HG03097 (cell line): ENCODE data around the gene FAM185A.
"Not testable (repeated sequence)": the region's sequence is repeated elsewhere in the genome, so short reads cannot be mapped to it uniquely, and the experiment has no call there.

Experiments
- ATAC-seq: cut with Tn5 transposase; IDR thresholded peaks from one replicate; pipeline ENCODE4 v1.9.1; 2021; ENCODE audit not compliant: unreplicated experiment, low FRiP score

The FAM185A gene

DNA sequence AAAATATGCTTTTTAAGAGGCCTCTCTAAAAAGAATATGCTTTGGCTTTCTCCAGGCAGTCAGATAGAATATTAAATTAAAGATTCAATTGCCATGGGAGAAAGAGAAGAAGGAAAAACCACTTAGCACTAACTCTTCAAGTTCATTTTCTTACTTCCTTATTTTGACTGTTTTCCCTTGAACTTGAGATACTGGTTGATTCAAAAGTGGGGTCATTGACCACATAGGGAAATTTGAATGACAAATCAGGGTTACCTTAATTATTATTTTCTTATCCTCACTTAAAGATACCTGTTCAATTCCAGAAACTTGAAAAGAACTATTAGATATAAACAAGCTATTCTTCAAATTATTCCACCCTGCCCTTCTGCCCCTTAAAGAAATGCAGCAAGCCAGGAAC lies 27.4 kb downstream of the FAM185A start:
- not testable (repeated sequence) for ATAC-seq

DNA sequence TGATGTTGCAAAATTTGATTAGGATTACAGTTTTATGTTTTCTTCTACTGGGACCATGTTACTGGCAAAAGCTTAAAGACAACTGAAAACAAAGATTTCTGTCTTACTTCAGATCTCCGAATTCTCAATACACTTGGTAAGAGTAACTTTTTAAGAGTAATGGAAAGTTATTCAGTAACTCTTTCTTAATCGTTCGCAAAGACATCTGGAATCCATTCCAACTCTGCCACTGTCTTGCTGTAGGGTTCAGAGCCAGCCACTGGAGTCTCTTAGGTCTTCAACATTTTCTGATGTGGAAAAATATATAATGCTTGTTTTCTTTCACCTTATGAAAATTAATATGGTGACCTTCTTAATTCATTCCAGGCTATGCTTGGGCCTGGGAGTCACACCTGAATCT lies 29.9 kb downstream of the FAM185A start:
- ATAC-seq = not testable (repeated sequence)

DNA sequence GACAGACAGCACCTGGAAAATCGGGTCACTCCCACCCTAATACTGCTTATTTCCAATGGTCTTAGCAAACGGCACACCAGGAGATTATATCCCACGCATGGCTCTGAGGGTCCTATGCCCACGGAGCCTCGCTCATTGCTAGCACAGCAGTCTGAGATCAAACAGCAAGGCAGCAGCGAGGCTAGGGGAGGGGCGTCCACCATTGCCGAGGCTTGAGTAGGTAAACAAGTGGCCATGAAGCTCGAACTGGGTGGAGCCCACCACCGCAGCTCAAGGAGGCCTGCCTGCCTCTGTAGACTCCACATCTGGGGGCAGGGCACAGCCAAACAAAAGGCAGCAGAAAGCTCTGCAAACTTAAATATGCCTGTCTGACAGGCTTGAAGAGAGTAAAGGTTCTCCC lies 32.1 kb downstream of the FAM185A start:
- not testable (repeated sequence) for ATAC-seq

DNA sequence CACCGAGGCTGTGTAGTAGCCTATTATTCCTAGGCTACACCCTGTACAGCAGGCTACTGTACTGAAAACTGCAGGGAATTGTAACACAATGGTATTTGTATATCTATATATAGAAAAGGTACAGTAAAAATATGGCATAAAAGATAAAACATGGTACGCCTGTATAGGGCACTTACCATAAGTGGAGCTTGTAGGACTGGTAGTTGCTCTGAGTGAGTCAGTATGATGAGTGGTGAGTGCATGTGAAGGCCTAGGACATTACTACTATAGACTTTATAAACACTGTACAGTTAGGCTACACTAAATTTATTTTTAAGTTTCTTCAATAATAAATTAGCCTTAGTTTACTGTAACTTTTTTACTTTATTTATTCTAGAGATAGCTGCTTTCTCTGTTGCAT lies 40.0 kb downstream of the FAM185A start:
- not testable (repeated sequence) for ATAC-seq

DNA sequence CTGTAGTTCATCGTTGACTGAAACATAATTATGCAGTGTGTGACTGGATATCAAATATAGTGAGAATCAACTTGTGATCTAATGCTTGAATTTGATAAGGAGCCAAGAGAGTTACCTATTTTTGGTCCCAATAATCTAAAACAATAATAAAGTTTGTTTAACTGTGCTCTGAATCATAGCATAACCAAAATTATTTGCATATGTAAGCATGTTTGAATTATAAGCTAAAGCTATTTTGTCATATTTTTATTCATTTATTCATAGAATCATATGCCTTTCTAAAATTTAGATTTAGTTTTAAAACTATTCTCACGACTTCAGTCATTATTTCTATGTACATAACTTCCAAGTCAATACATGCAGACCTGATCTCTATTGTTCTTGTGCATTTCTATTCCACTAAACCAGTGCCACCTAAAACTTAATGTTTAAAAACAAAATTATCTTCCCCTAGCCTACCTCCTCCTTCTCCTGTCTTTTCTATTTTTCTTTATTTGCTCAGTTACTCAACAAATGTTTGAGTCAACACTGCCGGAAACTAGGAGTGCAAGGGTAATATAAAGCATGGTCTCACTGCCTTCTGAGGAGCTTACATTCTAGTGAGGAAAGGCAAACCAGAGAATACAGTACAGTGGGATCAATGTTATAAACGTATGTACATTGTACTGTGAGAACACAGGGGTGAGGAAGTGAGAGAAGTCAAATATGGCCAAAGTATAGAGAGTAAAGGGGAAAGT lies 41.7 kb downstream of the FAM185A start:
- not testable (repeated sequence) for ATAC-seq

DNA sequence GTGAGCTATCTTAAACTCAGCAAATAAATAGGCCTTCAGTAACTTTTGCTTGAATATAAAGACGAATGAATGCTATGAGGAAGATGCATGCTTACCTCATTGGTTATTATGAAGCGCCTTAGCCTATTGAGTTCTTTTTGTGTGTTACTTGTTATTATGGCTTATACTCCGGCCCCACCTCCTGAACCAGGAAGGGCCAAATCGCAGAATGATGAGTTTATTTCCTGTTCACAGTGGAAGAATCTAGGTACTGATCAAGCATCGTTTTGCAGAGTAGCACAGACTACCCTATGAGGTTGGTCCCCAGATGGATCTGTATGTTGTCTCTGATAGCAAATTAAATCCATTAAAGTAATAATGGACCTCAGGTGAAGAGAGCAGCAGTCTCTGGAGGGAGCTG lies 42.6 kb downstream of the FAM185A start:
- not testable (repeated sequence) for ATAC-seq

DNA sequence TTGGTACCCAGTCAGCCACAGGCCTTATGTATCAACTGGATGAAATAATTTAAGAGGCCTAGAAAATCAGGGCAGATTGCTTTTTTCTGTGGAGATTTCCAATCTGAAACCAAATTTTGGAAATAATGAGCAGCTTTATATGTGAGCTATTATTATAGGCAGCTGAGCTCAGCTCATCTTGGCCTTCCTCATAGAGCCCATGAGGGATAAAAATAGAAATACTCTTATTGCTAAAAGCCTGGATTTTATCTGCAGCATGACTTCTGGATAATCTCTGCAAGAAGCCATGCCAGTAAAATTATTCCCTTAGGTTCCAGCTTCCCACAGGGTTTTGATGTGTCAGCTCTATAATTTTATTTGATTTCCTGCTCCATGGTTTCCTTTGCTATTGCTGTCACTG lies 43.0 kb downstream of the FAM185A start:
- not testable (repeated sequence) for ATAC-seq

DNA sequence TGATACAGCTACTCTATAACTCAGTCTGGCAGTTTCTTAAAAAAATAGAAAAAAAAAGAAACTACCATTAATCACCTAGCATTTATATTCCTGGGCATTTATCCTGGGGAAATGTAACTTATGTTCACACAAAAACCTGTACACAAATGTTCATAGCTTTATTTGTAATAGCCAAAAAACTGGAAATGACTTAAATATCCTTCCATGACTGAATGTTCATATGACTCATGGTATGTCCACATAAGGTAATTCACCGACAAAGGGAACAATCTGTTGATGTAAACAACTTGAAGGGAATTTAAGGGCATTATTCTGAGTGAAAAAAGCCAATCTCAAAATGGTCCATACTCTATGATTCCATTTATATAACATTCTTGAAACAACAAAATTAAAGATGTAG lies 45.8 kb downstream of the FAM185A start:
- ATAC-seq = not testable (repeated sequence)

DNA sequence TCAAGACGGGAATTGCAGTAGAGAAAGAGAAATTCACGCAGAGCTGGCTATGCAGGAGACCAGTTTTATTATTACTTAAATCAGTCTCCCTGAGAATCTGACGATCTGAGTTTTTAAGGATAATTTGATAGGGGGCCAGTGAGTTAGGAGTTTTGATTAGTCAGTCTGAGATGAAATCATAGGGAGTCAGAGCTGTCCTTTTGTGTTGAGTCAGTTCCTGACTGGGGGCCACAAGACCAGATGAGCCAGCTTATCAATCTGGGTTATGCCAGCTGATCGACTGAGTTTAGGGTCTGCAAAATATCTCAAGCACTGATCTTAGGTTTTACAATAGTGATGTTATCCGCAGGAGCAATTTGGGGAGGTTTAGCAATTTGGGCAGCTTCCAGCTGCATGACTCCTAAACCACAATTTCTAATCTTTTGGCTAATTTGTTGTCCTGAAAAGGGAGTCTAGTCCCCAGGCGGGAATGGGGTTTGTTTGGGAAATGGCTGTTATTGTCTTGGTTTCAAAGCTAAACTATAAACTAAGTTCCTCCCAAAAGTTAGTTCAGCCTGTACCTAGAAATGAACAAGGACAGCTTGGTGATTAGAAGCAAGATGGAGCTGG lies 47.3 kb downstream of the FAM185A start:
- not testable (repeated sequence) for ATAC-seq

DNA sequence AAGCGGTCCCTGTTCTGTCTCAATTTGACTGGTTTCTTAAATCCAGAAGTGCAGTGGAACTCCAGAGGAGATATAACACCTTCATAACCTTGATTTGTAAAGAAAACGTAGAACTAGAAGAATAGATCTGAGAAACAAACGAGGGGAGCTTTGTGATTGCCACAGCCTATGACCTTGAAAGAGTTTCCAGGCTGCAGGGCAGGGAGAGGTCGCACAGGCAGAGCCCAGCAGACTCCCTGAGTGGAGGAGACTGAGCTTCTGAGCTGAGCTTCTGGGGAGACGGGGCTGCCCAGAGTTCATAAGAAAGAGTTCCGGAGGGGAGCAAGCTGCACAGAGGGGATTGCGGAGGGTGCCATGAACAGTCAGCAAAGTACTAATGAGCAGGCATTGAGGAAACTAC lies 57.8 kb downstream of the FAM185A start:
- no peak for ATAC-seq

DNA sequence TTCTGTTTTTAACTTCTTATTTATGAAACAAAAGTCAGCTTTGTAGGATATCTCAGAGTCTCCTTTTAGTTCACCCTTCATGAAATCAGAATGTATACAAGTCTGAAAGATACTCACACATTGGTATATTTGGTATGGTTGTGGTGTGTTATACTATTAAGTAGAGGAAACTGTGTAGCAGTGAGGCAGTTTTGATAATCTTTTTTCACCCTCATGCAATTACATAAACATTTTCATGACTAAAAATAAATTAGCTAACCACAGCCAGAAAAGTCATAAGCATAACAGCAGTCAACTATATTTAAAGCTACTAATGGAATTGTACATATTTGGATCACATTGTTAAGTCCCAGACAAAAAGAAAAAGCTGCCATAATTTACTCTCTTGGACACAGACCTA lies 62.1 kb downstream of the FAM185A start:
- ATAC-seq = no peak

DNA sequence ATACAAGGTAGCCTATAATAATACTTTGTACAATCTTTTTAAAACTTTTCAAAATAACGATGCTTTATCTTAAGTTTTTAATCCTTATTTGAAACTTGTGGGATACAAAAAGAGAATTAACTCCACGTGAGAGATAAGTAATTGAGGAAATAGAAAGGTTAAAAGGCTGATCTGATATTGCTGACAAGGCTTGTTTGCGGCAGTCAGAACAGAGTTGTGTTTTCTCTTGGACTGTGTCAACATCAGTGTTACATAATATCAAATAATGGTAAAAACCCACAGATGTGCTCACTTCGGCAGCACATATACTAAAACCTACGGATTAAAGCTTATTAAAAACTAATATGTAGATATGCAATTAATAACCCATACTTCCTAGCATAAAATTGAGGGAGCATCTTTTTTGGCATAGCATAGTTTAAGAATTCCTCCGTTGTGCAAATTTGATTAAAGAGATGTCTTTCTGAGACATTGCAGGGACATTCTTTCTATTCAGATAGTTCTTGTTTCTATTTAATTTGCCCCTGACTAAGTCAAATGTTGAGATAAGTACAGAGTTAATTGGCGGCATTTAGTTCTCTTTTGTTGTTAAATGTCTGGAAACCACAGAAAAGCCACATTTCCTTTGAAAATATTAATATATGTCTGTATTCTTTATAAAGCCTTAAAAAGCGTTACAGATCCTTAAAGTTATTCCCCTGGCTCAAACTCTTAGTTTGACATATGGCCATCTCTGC lies 63.3 kb downstream of the FAM185A start:
- ATAC-seq = no peak

DNA sequence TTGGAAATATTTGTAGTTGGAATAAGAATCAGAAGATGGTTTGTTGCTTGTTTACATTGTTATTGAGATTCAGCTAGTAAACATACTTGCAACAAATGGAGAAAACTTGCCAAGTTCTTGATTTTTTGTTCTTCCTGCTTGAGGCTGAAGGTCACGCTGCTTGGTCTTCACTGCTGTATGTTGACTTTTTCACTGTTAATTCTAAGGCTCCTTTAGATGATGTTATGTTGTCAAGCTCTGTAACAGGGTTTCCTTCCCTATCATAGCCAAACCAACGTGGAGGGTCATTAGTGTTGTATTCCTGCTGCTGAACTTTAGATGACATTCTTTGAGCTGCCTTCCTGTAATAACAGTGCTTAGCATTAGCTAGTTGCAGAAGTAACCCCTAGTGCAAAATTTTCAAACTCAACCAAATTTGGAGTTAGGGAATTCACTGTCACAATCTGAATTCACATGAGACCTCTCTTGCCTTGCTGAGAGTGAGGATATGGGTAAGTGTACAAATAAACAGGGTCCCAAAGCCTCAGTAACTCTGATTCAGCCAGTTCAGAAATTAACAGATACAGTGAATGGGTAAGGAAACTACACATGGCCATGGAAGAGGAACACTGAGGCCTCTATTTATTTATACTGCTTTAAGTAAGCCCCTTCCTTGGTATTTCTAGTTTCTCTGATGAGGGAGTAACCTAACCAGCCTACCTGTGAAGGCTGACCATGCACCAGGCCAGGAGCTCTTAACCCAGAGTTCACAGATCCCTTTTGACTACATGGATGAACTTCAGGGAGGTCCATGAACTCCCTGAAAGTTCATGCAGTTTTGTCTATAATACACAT lies 64.6 kb downstream of the FAM185A start:
- ATAC-seq = no peak

DNA sequence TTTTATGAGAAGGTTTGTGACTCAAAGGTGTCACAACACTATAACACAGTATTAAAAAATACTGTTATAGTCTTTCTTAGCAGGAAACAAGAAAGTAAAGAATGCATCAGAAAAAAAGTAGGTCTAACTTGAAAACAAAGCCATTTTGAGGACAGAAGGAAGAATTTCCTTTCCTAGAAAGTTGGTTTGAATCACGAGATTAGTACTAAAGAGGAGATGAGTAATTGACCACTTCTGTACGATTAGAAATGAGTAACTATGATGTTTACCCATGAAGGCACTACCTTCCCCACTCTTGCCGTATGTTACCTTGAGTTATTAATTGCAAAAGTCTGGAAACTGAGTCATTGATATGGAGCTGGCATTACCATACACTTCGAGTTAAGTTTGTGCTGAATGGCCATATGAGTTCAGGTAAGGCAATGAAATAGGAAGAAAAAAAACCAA lies 65.2 kb downstream of the FAM185A start:
- ATAC-seq = no peak

DNA sequence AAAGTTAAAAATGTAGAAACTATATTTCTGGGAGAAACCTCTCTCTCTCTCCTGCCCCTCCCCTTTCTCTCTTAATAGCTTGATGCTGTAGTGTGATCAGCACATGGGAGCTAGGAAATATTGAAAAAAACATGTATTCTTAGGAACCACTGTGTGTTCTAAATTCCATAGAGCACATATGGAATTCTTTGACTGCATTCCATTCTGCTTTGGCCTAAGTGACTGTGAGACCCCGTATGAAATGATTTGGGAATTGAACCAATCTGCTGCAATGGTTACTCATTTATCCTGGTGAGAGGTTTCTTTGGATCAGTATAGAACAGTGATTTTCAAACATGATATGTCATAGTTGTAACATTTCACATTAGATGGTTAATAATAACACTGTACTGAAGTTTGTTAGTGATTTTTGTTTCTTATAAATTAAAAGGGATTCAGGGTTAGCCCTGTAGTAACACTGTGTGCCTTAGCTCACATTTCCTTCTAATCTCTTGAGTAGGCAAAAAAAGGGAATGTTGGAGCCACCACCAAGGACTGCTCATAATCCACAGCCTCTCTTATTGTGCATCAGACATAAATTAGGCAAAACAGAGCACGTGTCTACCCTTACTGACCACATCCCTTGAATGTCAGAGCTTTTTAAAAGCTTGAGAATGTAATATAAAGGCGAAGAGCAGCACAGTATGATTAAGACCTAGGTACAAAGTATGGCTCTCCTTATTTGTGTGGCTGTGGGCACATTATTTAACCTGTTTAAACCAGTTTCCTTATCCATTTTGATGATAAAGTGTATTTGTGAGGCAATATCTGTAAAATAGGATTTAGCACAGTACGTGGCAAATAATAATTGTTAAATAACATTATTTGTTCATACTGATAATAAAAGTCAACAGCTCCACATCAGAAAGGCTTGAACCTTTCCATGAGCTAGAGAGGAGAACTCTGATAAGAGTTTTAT lies 69.1 kb downstream of the FAM185A start:
- no peak for ATAC-seq

DNA sequence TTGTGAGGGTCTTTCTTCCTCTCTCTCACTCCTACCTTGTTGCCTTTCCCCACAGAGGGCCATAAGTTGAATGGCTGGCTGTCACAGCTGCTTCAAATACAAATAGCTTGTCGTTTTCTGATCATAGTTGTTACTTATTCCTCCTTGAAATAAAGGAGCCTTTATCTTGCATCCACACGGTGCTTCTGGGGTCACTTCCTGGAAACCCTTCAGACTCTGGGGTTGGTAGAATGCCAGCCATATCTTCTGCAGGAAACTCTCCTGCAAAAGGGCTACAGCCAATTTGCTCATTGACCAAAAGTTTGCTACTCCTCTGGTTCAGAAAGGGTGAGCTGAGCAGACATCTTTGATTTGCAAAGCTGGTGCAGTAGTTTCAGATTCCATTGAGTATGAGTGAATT lies 70.4 kb downstream of the FAM185A start:
- ATAC-seq = no peak

DNA sequence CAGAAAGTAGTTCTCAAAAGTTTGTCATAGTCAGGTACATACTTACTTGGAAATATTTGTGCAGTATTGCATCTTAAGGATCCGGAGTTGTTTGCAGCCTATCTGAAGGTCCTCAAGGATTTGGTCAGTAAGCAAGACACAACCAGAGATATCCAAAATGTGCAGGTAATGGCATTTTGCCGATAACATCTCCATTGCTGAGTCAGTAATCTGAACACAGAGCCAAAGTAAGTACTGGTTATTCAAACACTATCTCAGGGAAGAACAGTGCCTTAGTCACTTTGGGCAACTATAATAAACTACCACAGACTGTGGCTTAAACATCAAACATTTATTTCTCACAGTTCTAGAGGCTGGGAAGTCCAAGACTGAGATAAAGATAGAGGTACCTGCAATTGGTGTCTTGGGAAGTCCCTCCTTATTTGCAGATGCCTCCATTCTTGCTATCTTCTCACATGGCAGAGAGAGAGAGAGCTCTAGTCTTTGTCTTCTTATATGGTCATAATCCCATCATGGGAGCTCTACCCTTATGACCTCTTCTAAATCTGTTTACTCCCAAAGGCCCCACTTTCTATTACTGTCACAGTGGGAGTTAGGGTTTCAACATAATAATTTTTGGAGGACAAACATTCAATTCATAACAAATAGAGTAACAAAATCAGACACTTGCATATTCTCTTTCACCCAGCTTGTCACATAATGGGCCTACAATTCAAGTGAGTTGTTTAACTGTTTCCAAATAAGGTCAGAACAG lies 73.4 kb downstream of the FAM185A start:
- no peak for ATAC-seq

DNA sequence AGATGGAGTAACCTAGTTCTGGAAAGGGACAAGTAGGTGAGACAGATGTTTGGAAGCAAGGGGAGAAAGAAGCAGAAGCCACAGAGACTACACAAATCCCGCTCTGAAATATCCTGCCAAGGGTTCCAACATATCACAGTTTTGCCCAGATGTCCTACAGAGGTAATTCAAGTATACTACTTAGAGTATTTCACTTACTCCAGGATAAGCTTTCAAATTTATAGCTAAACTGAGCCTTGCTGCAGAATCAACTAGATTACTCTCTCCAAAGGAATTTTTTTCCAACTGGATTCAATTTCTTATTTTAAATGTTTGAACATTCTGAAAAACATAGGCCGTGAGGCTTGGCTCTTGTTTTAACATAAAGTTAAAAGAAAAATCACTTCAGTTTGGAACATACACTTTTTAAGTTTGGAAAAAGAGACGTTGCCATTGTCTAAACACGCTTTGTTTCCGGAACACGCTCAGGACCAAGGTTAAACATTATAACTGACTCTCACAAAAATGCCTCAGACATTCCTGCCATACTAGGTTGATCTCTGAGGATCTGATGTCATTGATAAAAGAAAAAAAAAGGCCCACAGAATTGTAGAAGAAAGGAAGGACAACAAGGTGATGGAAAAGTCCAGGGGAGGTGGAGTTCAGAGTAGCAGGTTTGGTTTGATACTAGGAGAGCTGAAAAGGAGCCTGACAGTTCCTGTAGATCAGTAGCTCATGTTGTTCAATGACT lies 74.8 kb downstream of the FAM185A start:
- ATAC-seq = no peak
